PFSK-1 (cell line): ENCODE data around the gene CELSR1.

ENCODE experiments used
- POLR2AphosphoS5 ChIP-seq: IDR thresholded peaks from 2 replicates; pipeline ENCODE4 v1.6.1; 2012; ENCODE audit warnings: low read depth, mild to moderate bottlenecking, control low read depth, low read length, moderate library complexity
- SIN3A ChIP-seq: IDR thresholded peaks from 2 replicates; pipeline ENCODE4 v1.6.1; 2012; ENCODE audit warnings: mild to moderate bottlenecking, low read length, moderate library complexity, borderline replicate concordance; ENCODE audit not compliant: insufficient read depth
- TF ChIP-seq, protein P1 (sequence below), 2 experiments: IDR thresholded peaks; 2 replicates each; pipeline versions ENCODE4 v1.6.1 to v1.8.0; 2011 to 2012; ENCODE audit warnings: low read depth in 2 of 2, low read length in 2 of 2, control low read depth in 1 of 2, inconsistent platforms in 1 of 2, mild to moderate bottlenecking in 1 of 2, moderate library complexity in 1 of 2; ENCODE audit not compliant: insufficient read depth in 1 of 2

DNA sequence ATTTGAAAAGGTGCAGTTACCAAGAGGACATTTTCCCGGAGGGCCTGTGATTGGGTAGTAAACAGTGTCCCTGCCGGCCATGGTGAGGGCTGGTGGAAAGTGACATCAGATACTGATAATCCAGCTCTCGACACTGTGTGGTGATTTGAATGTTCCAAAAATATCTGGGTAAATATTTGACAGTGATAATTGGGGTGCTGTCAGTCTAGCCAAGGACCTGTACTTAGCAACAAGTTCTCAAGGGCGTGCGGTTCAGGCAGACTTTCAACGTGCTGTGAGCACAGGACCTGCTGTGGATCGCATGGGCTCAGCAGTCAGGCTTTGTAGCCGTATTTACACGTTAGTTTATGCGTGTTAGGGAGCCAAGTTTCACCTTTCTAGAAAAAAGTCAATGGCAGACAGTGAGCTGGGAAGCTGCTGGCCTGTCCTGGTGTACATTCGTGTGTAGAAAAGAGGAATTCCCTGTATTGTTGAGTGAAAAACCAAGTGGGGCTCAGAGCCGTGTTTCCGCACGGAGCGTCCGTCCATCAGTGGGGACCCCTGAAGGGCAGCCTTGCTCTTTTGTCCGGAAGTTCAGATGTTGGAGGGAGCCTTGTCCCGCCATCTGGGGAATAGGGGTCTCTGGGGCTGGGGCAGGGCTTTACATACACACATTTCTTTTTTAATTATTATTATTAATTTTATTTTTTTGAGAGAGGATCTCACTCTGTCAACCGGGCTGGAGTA, 190.6 kb downstream of the CELSR1 start:
- TF ChIP-seq, protein P1, sequence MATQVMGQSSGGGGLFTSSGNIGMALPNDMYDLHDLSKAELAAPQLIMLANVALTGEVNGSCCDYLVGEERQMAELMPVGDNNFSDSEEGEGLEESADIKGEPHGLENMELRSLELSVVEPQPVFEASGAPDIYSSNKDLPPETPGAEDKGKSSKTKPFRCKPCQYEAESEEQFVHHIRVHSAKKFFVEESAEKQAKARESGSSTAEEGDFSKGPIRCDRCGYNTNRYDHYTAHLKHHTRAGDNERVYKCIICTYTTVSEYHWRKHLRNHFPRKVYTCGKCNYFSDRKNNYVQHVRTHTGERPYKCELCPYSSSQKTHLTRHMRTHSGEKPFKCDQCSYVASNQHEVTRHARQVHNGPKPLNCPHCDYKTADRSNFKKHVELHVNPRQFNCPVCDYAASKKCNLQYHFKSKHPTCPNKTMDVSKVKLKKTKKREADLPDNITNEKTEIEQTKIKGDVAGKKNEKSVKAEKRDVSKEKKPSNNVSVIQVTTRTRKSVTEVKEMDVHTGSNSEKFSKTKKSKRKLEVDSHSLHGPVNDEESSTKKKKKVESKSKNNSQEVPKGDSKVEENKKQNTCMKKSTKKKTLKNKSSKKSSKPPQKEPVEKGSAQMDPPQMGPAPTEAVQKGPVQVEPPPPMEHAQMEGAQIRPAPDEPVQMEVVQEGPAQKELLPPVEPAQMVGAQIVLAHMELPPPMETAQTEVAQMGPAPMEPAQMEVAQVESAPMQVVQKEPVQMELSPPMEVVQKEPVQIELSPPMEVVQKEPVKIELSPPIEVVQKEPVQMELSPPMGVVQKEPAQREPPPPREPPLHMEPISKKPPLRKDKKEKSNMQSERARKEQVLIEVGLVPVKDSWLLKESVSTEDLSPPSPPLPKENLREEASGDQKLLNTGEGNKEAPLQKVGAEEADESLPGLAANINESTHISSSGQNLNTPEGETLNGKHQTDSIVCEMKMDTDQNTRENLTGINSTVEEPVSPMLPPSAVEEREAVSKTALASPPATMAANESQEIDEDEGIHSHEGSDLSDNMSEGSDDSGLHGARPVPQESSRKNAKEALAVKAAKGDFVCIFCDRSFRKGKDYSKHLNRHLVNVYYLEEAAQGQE (IDR thresholded peaks at IDR 0.05; ENCODE audit: insufficient read depth in 1 of 2, low read depth in 2 of 2, low read length in 2 of 2) = no peak
- no peak for TF ChIP-seq POLR2AphosphoS5
- no peak for TF ChIP-seq SIN3A
